NB4 (cell line): ENCODE measurements around the gene LRMDA.

Experiments used
- CTCF ChIP-seq: IDR thresholded peaks from one replicate; pipeline ENCODE4 v1.5.1; 2012; ENCODE audit warnings: low read depth, low read length
- MAX ChIP-seq: IDR thresholded peaks from 2 replicates; pipeline ENCODE4 v1.6.1; 2011; ENCODE audit warnings: low read depth, low read length
- MYC ChIP-seq: IDR thresholded peaks from 2 replicates; pipeline ENCODE4 v1.6.1; 2011; ENCODE audit warnings: low read depth, low read length
- POLR2A ChIP-seq: IDR thresholded peaks from 2 replicates; pipeline ENCODE4 v1.6.1; 2011; ENCODE audit warnings: mild to moderate bottlenecking; ENCODE audit not compliant: insufficient read length; ENCODE audit errors: extremely low read depth

- TF ChIP-seq CTCF: no peak
- no peak for TF ChIP-seq POLR2A
- TF ChIP-seq MAX: no peak
- TF ChIP-seq MYC: no peak
Observed at GRCh38 chr10:75718991-75719390, 287.6 kb downstream of the LRMDA start.
